GM19328 (cell line): Measurements from ENCODE around the gene ATG5.

ENCODE experiments used
- ATAC-seq: cut with Tn5 transposase; IDR thresholded peaks from one replicate; pipeline ENCODE4 v1.9.1; 2021; ENCODE audit warnings: mild to moderate bottlenecking, moderate library complexity; ENCODE audit not compliant: unreplicated experiment

The ATG5 gene

DNA sequence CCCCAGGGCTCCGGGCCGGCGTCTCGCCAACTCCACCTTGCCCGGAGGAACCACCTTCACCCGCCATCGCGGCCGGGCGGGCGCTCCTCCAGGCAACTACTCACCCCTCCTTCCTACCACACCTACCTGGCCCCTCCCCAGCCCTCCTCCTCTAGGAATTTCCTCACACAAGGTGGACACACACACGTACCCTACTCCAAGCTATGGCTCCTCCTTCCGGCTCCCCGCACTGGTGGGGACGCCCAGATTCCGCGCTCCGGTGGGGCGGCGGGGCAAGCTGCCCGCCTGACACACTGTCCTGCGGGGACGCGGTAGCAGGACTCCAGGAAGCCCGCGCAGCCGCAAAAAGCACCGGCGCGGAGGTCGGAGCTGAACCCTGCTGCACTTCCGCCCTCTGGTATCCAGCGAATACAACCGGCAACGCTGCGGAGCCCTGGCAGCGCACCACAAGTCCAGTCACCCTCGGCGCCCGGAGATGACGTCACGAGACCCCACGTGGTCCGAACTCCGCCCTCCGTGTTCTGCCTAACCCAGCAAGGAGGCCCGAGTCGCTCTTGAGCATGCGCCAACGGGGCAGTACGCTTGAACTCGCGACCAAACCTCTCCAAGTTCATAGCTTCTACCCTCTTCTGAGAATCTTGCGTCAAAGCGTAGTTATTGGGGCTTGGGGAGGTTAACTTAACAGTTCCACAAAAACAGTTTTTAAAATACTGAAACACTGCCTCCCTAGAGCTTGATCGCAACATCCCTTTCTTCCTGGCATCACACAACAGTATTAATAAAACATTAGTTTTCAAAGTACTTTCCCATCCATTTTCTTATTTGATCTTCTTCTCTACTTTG lies at the start of gene ATG5:
Gene ATG5, minus strand, starts transcription at position 425 of the 843 bp plus-strand sequence. CDS start 9,552 bp downstream, outside the sequence.
- peak; percentile 96 for ATAC-seq

- no peak for ATAC-seq
These were observed 48.1 kb upstream of the ATG5 start for GRCh38 chr6:106373502-106374239.

GRCh38 chr6:106372838-106373501 lies 47.4 kb upstream of the ATG5 start:
- no peak for ATAC-seq

DNA sequence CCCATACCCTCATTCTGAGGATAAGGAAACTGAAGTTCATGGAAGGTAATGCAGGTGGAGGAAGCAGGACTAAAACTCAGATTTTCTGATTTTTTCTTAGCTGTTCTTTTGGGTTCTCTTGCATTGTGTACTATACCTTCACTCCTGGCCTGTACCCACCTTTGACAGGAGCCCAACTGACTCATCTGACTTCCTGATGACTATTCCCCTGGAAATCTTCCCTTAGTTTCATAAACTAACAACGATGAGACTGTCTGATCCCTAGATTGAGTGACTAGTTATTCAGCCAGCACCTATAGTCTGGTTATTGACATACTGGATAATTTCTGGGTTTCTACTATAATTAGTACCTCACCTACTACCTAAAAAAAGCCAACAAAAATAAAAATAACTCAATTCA lies 45.1 kb upstream of the ATG5 start:
- no peak for ATAC-seq

- no peak for ATAC-seq
These were observed 44.2 kb upstream of the ATG5 start for GRCh38 chr6:106369739-106370138.

DNA sequence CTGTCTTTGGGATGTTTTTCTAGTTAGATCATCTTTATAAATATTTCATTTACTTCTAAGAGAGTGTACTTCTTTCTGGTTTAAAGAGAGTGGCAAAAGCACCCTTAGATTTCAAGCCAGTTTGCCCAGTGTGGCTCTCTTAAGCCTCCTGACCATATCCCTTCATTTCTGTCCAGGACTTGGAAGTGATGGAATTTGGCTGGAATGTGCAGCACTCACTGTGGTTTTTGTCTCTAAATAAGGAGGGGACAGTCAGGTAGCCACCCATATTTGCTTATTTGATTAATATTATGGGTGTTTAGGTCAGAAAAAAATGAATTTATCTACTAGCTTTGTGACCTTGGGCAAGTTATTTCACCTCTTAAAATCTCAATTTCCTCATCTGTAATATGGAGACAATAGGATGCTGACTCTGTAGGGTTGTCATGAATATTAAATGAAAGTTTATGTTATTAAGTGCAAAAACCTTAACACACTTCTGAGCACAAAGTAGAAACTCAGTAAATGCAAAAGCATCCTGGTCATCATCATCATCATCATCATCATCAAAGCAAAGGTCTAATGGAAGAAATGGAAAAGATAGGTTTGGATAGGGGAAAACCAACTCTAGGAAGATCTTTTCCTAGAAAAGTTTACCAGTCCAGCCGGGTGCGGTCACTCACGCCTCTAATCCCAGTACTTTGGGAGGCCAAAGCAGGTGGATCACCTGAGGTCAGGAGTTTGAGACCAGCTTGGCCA lies 38.0 kb upstream of the ATG5 start:
- ATAC-seq = no peak

DNA sequence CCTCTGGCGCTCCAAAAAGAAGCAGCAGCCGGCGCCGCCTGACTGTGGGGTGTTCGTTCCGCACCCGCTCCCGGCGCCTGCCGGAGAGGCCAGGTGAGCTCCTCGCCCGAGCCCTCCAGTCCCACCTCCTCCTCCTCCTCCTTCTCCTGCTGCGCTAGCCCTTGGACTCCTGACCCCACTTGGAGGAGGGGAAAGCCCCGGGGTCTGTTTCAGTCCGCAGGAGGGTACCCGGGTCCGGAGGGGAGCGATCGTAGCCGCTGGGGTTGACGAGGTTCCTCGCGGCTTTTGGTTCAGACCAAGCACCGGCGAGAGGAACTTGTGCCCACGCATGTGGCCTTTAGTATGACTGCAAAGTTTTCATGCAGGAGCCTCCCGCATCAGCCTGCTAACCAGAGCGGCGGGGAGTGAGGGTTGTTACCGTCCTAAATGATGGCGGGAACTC lies 35.5 kb upstream of the ATG5 start:
- no peak for ATAC-seq

GRCh38 chr6:106360410-106360988 lies 34.9 kb upstream of the ATG5 start, which contains the start of gene CRYBG1:
TSS of gene CRYBG1 (plus strand) at chr6:106360717. CDS start at chr6:106360909, 192 bp downstream.
- ATAC-seq = no peak

GRCh38 chr6:106359959-106360409 lies 34.4 kb upstream of the ATG5 start:
- ATAC-seq = no peak

GRCh38 chr6:106356378-106356777 lies 30.8 kb upstream of the ATG5 start:
- no peak for ATAC-seq

- ATAC-seq = no peak
These were observed 21.7 kb upstream of the ATG5 start for GRCh38 chr6:106347219-106347618.

DNA sequence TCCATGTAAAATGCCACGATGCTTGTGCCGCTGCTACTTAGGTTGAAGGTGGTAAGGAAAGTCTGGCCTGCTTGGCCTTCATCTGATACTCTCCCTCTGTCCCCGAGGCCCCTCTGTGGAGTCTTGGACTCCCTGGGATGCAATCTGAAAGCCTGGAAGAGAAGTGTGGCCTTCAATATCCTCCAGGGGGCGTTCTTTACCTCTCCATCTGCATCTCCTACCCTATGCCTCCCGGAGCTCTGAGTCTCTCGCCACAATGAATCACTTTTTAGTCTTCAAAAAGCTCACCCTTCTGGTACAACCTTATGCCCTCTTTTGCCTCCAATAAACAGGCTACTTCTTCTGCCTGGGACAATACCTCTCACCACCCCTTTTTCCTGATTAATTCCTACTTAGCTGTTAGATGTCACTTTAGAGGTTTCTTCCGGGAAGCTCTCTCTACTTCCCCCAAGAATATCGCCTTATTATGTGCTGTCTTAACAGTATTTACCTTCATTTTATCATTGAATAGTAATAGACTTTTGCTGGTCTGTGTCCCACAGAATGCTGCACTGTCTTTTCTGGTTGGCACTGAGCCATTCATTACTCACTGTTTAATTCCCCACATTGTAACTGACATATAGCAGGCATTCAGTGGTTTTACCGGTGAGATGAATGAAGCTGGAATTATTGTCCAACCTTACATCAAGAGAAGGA lies 13.9 kb upstream of the ATG5 start:
- ATAC-seq = no peak

- ATAC-seq = no peak
These were observed 9.3 kb upstream of the ATG5 start for GRCh38 chr6:106334646-106335448.

DNA sequence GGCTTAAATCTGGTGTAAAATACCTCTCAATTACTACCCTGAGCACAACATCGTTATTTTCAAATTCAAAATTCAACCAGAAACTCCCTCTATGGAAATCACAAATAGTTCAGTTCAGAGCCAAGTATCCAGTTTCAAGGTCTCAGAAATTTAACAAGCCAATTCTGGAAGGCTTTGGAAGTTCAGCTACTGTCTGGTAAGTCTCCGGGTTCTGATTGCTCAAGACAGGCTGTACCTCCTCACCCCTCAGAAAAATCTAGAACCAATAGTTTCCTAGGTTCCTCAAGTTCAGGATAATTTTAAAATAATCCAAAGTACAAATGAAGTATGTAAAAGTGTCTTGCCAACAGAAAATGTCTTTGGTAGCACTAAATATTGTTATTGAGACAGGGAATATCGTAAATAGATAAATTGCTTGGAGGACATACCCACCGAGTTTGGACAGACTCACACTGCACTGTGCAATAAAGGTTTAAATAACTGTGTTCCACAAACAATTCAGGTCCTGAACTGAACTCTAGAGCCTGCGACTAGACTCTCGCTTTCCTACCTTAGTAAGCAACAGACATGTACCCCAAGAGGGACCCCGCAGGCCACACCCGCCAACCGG lies 729 bp downstream of the ATG5 start:
- no peak for ATAC-seq

- no peak for ATAC-seq
These were observed 3.6 kb downstream of the ATG5 start for GRCh38 chr6:106321940-106322339.

GRCh38 chr6:106318851-106319250 lies 6.7 kb downstream of the ATG5 start:
- no peak for ATAC-seq

DNA sequence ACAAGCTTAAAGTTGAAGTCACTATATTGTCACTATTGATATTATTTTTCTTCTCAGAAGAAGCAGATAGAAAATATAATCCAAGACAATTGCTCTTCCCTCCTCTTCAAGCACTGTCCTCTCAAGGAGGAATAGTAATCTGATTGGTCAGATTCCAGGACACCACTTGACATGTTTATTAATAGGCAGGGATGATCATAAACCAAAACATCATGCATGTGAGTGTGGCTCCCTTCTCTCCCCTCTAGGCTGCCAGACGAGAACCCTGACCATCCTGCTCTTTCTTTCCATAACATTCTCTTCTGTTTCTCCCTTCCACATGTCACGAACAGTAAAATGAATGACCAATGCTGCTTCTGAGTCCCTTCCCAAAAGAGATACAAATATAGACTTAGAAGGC lies 7.5 kb downstream of the ATG5 start:
- ATAC-seq = no peak

- no peak for ATAC-seq
These were observed 9.2 kb downstream of the ATG5 start for GRCh38 chr6:106316375-106316766.
